Breast epithelium (tissue), 3 donors: ENCODE measurements around the gene ZMYND8.

Experiments used
- POLR2A ChIP-seq: fragments of 450-650 bp; IDR thresholded peaks from one replicate; pipeline ENCODE4 v1.6.1; 2016; ENCODE audit warnings: antibody characterized with exemption, mild to moderate bottlenecking, moderate library complexity
- POLR2AphosphoS5 ChIP-seq, 3 donors: sonication (generic); formaldehyde crosslinking; IDR thresholded peaks; one replicate each; pipeline ENCODE4 v1.6.1; 2017; ENCODE audit warnings: antibody characterized with exemption in 3 of 3
- TF ChIP-seq, protein P1 (sequence below), 3 donors: fragments of 450-650 bp; IDR thresholded peaks; one replicate each; pipeline ENCODE4 v1.5.1; 2016 to 2017; ENCODE audit warnings: antibody characterized with exemption in 3 of 3, mild to moderate bottlenecking in 3 of 3, moderate library complexity in 3 of 3

DNA sequence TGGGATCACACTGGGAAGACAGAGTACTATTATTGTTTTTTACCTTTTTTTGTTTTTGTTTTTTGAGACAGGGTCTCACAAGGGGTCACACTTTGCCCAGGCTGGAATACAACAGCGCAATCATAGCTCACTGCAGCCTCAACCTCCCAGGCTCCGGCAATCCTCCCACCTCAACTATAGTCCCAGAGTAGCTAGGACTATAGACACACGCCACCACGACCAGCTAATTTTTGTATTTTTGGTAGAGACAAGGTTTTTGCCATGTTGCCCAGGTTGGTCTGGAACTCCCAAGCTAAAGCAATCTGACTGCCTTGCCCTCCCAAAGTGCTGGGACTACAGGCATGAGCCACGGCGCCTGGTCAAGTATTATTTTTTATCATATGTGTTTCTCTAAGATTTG, 81.0 kb downstream of the ZMYND8 start:
- TF ChIP-seq, protein P1, sequence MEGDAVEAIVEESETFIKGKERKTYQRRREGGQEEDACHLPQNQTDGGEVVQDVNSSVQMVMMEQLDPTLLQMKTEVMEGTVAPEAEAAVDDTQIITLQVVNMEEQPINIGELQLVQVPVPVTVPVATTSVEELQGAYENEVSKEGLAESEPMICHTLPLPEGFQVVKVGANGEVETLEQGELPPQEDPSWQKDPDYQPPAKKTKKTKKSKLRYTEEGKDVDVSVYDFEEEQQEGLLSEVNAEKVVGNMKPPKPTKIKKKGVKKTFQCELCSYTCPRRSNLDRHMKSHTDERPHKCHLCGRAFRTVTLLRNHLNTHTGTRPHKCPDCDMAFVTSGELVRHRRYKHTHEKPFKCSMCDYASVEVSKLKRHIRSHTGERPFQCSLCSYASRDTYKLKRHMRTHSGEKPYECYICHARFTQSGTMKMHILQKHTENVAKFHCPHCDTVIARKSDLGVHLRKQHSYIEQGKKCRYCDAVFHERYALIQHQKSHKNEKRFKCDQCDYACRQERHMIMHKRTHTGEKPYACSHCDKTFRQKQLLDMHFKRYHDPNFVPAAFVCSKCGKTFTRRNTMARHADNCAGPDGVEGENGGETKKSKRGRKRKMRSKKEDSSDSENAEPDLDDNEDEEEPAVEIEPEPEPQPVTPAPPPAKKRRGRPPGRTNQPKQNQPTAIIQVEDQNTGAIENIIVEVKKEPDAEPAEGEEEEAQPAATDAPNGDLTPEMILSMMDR (IDR thresholded peaks at IDR 0.05) = no peak
- TF ChIP-seq POLR2A (no peak), POLR2AphosphoS5 (IDR thresholded peaks at IDR 0.05) (no peak)
